Uterus (tissue), 4 donors: Measurements from ENCODE around the gene ZNF710. TPM values are rescaled to one million over a fixed set of nuclear protein-coding genes. Genes with fewer than 3 reads are reported as not detected.

Source experiments
- DNase-seq, 2 donors: peaks; one replicate each; pipeline ENCODE4 v3.0.0-alpha.2; 2019 to 2020
- H3K27ac ChIP-seq, 2 donors: fragments of 200-600 bp; sonication (generic); 1 replicate in 1 of 2; 2 replicates in 1 of 2; pipeline ENCODE4 v1.5.1; 2016 to 2018
- H3K27me3 ChIP-seq, 2 donors: fragments of 200-600 bp; sonication (generic); one replicate each; pipeline ENCODE4 v1.5.1; 2018 to 2019; ENCODE audit warnings: control low read depth in 1 of 2
- H3K36me3 ChIP-seq, 2 donors: fragments of 200-600 bp; sonication (generic); one replicate each; pipeline ENCODE4 v1.5.1; 2019; ENCODE audit warnings: control low read depth in 1 of 2
- H3K4me1 ChIP-seq, 2 donors: fragments of 200-600 bp; sonication (generic); one replicate each; pipeline ENCODE4 v1.5.1; 2018 to 2019; ENCODE audit warnings: control low read depth in 1 of 2
- H3K4me3 ChIP-seq, 2 donors: fragments of 200-600 bp; sonication (generic); 1 replicate in 1 of 2; 2 replicates in 1 of 2; pipeline ENCODE4 v1.5.1; 2018 to 2019; ENCODE audit warnings: mild to moderate bottlenecking in 1 of 2
- H3K9me3 ChIP-seq, 2 donors: fragments of 200-600 bp; sonication (generic); one replicate each; pipeline ENCODE4 v1.5.1; 2019; ENCODE audit warnings: control low read depth in 1 of 2
- POLR2A ChIP-seq, 2 donors: fragments of 450-650 bp; IDR thresholded peaks; one replicate each; pipeline ENCODE4 v1.6.1; 2016; ENCODE audit warnings: antibody characterized with exemption in 2 of 2, mild to moderate bottlenecking in 1 of 2, moderate library complexity in 1 of 2
- intact Hi-C: fragments of 100-400 bp; cut with DNase I; formaldehyde crosslinking; loops from one replicate; pipeline ENCODE4 v1.15.1; 2023; ENCODE audit warnings: low total_unique reads
- total RNA-seq, 4 donors: library from RNA; depleted of rRNA in 3 of 4; stranded (reverse); fragments of >200 nt in 3 of 4; gene quantifications; one replicate each; pipeline versions ENCODE4 v1.1.0 to v1.2.4, GENCODE V29; 2014 to 2023
- TF ChIP-seq, protein P1 (sequence below), 4 experiments: fragments of 200-600 bp in 2 of 4; fragments of 450-650 bp in 2 of 4; sonication (generic) in 2 of 4; IDR thresholded peaks; one replicate each; pipeline ENCODE4 v1.5.1; 2016 to 2019; ENCODE audit warnings: antibody characterized with exemption in 4 of 4, mild to moderate bottlenecking in 2 of 4, moderate library complexity in 1 of 4
- donor health status: DM: yes; HTN: yes; CAD: no.

ZNF710 gene
- total RNA-seq, 4 donors from 2014 or later: 2.3 to 22.2 (median 8.4) TPM

- Histone ChIP-seq H3K9me3 (no peaks in the 10 kb centered on the region), H3K4me3 (no peak overlapping the region), H3K27ac (no peak overlapping the region), H3K36me3 (no peaks in the 10 kb centered on the region), H3K27me3 (no peaks in the 10 kb centered on the region), H3K4me1 (no peaks in the 10 kb centered on the region)
- TF ChIP-seq, protein P1, sequence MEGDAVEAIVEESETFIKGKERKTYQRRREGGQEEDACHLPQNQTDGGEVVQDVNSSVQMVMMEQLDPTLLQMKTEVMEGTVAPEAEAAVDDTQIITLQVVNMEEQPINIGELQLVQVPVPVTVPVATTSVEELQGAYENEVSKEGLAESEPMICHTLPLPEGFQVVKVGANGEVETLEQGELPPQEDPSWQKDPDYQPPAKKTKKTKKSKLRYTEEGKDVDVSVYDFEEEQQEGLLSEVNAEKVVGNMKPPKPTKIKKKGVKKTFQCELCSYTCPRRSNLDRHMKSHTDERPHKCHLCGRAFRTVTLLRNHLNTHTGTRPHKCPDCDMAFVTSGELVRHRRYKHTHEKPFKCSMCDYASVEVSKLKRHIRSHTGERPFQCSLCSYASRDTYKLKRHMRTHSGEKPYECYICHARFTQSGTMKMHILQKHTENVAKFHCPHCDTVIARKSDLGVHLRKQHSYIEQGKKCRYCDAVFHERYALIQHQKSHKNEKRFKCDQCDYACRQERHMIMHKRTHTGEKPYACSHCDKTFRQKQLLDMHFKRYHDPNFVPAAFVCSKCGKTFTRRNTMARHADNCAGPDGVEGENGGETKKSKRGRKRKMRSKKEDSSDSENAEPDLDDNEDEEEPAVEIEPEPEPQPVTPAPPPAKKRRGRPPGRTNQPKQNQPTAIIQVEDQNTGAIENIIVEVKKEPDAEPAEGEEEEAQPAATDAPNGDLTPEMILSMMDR (IDR thresholded peaks at IDR 0.05): no peak
- TF ChIP-seq POLR2A (IDR thresholded peaks at IDR 0.05): no peak
- intact Hi-C loops: loop anchor here (10.0 kb wide), 1 partner anchor 185 kb away; the partner anchor contains the start of gene AP3S2
- no peak for DNase-seq
Measured at GRCh38 chr15:90079619-90080457, 78.7 kb downstream of the ZNF710 start.

GRCh38 chr15:90080458-90080755 lies 79.3 kb downstream of the ZNF710 start:
- Histone ChIP-seq H3K27ac (no peak overlapping the region), H3K4me3 (no peak overlapping the region), H3K36me3 (no peaks in the 10 kb centered on the region), H3K4me1 (no peaks in the 10 kb centered on the region), H3K27me3 (no peaks in the 10 kb centered on the region), H3K9me3 (no peaks in the 10 kb centered on the region)
- TF ChIP-seq, protein P1 (IDR thresholded peaks at IDR 0.05): no peak
- no peak for TF ChIP-seq POLR2A (IDR thresholded peaks at IDR 0.05)
- intact Hi-C loops: no loop called here
- no peak for DNase-seq

- DNase-seq: no peak
- H3K4me1 ChIP-seq: no peaks in the 10 kb centered on the region
- H3K4me3 ChIP-seq: no peak overlapping the region
- intact Hi-C loops: no loop called here
- no peak overlapping the region for H3K27ac ChIP-seq
- no peaks in the 10 kb centered on the region for H3K27me3 ChIP-seq
- H3K36me3 ChIP-seq: no peaks in the 10 kb centered on the region
- TF ChIP-seq, protein P1 (IDR thresholded peaks at IDR 0.05): no peak
- no peak for TF ChIP-seq POLR2A (IDR thresholded peaks at IDR 0.05)
- H3K9me3 ChIP-seq: no peaks in the 10 kb centered on the region
Measured at GRCh38 chr15:90080818-90081393, 79.8 kb downstream of the ZNF710 start.

- H3K27ac ChIP-seq: no peak overlapping the region
- no peaks in the 10 kb centered on the region for H3K27me3 ChIP-seq
- no peak overlapping the region for H3K4me3 ChIP-seq
- no peak for DNase-seq
- intact Hi-C loops: no loop called here
- H3K9me3 ChIP-seq: no peaks in the 10 kb centered on the region
- no peaks in the 10 kb centered on the region for H3K4me1 ChIP-seq
- no peaks in the 10 kb centered on the region for H3K36me3 ChIP-seq
- no peak for TF ChIP-seq POLR2A (IDR thresholded peaks at IDR 0.05)
- TF ChIP-seq, protein P1 (IDR thresholded peaks at IDR 0.05): no peak
Measured at GRCh38 chr15:90082140-90082715, 81.1 kb downstream of the ZNF710 start.

DNA sequence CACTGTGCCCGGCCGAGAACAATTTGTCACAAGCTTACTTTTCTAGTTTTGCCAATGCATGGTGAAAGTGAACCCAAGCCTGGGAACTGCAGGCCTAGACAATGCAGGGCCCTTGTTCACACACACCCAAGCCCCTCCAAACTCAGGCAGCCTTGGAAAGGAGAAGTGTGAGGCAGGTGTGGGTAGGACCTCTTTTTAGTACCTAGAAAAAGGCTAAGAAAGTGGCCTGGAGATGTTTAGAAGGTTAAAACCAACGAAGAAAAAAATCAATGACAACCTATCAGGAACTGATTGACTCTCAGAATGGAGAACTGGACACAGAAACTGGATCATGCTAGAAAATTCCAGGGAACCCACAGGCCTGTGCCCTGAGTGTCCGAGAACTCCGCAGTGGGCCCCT lies 82.3 kb downstream of the ZNF710 start:
- TF ChIP-seq, protein P1 (IDR thresholded peaks at IDR 0.05): no peak
- no peak for TF ChIP-seq POLR2A (IDR thresholded peaks at IDR 0.05)
- intact Hi-C loops: no loop called here
- Histone ChIP-seq H3K27ac (no peak overlapping the region), H3K27me3 (no peaks in the 10 kb centered on the region), H3K4me1 (no peaks in the 10 kb centered on the region), H3K36me3 (no peaks in the 10 kb centered on the region), H3K9me3 (no peaks in the 10 kb centered on the region), H3K4me3 (no peak overlapping the region)
- no peak for DNase-seq
